ENCODE results near the gene CGB7. TPM values are rescaled to one million over a fixed set of nuclear protein-coding genes. Genes with fewer than 3 reads are reported as not detected.

Gene CGB7
- total and polyA plus RNA-seq, 9 of the 15 experiments (the other 6 are each of a cell fraction or from before 2014, with no cell fraction given), result not detected

- no peak for TF ChIP-seq PTRF (tag; IDR thresholded peaks at IDR 0.05)
- TF ChIP-seq ZNF408 (CRISPR knock-in tag; IDR thresholded peaks at IDR 0.05; ENCODE audit: low read depth), result no peak
- TF ChIP-seq NCOA6 (IDR thresholded peaks at IDR 0.05), result no peak
- TF ChIP-seq FOXA3 (CRISPR knock-in tag; conservative IDR thresholded peaks at IDR 0.05 in 1 of 2, IDR thresholded peaks at IDR 0.05 in 1 of 2), result no peak
- no peak for TF ChIP-seq CREM (IDR thresholded peaks at IDR 0.05; ENCODE audit: low read depth)
- no peak for TF ChIP-seq ELK1 (CRISPR knock-in tag; IDR thresholded peaks at IDR 0.05)
- TF ChIP-seq CHD7 (IDR thresholded peaks at IDR 0.05; ENCODE audit: low read depth, low read length), result no peak
Observed at GRCh38 chr19:49064029-49064629, 6.6 kb upstream of the CGB7 start (continued).
